ENCODE data around the gene KCNC1.

- TF ChIP-seq EGR1 (IDR thresholded peaks at IDR 0.05; ENCODE audit: low read depth in 2 of 2) (no peak), CTCF (IDR thresholded peaks at IDR 0.05; ENCODE audit: low read depth, low read length, missing input control) (no peak)
These were observed 2.0 kb downstream of the KCNC1 start for GRCh38 chr11:17736579-17736893.
